Endothelial cell of umbilical vein (primary cell): ENCODE results near the gene CLSTN2. TPM values are rescaled to one million over a fixed set of nuclear protein-coding genes. Genes with fewer than 3 reads are reported as not detected.

ENCODE experiments used
- BruUV-seq: library from RNA; stranded (reverse); fragments of 400-500 nt; replicated peaks from 2 replicates; lab custom pipeline; 2021; lab: Mats Ljungman, UMichigan
- CTCF ChIA-PET: fragments of 300-600, 350-600 bp; sonication (Branson Sonifier 250); formaldehyde crosslinking; loops from one replicate; lab custom pipeline; 2021; ENCODE audit warnings: antibody characterized with exemption, inconsistent platforms; lab: Charles Lee
- POLR2A ChIA-PET: fragments of 300-600, 350-600 bp; sonication (Branson Sonifier 250); formaldehyde crosslinking; loops from one replicate; lab custom pipeline; 2021; ENCODE audit warnings: antibody characterized with exemption, inconsistent platforms; lab: Charles Lee
- DNase-seq: peaks from one replicate; pipeline ENCODE4 v3.0.0-alpha.2; 2011; ENCODE audit warnings: low read depth, low spot score
- FAIRE-seq: peaks from 2 replicates; lab custom pipeline; 2011; peaks lifted over from hg19 to GRCh38; lab: Jason Lieb, UNC
- H2AFZ ChIP-seq: 2 replicates; pipeline ENCODE4 v1.6.0; 2012; ENCODE audit warnings: low read depth, low read length, control low read depth, inconsistent platforms
- H3K27ac ChIP-seq: 2 replicates; pipeline ENCODE4 v1.5.1; 2011; ENCODE audit warnings: low read depth, mild to moderate bottlenecking, control low read depth, low read length, moderate library complexity; ENCODE audit not compliant: insufficient read depth
- H3K27me3 ChIP-seq, 2 experiments: 2 replicates each; pipeline versions ENCODE4 v1.6.0 to v1.6.1; 2011; ENCODE audit warnings: low read length in 2 of 2, mixed read lengths in 1 of 2; ENCODE audit not compliant: control insufficient read depth in 2 of 2, insufficient read depth in 2 of 2
- H3K36me3 ChIP-seq, 2 experiments: 2 replicates in 1 of 2; 3 replicates in 1 of 2; pipeline ENCODE4 v1.5.1; 2011; ENCODE audit warnings: low read length in 2 of 2, mild to moderate bottlenecking in 1 of 2, moderate library complexity in 1 of 2; ENCODE audit not compliant: control insufficient read depth in 2 of 2, insufficient read depth in 2 of 2; ENCODE audit errors: extremely low read depth in 1 of 2
- H3K4me1 ChIP-seq: 3 replicates; pipeline ENCODE4 v1.5.1; 2011; ENCODE audit warnings: mild to moderate bottlenecking, low read length; ENCODE audit not compliant: control insufficient read depth, insufficient read depth; ENCODE audit errors: extremely low read depth
- H3K4me2 ChIP-seq: 2 replicates; pipeline ENCODE4 v1.6.1; 2011; ENCODE audit warnings: low read length, control low read depth, mixed read lengths; ENCODE audit not compliant: insufficient read depth
- H3K4me3 ChIP-seq, 3 experiments: fragments of 200-600 bp in 1 of 3; sonication (generic), shearing (Covaris generic) in 1 of 3; replicated peaks in 1 of 3; 2 replicates each; pipeline ENCODE4 v1.5.1; 2011 to 2016; ENCODE audit warnings: control low read depth in 3 of 3, low read length in 3 of 3, mild to moderate bottlenecking in 2 of 3, inconsistent platforms in 1 of 3, low read depth in 1 of 3, moderate library complexity in 1 of 3; ENCODE audit not compliant: insufficient read depth in 1 of 3
- H3K79me2 ChIP-seq: 2 replicates; pipeline ENCODE4 v1.6.0; 2012; ENCODE audit warnings: low read length, inconsistent platforms; ENCODE audit not compliant: control insufficient read depth, insufficient read depth
- H3K9ac ChIP-seq: replicated peaks from 2 replicates; pipeline ENCODE3; 2011; ENCODE audit warnings: low read length, control low read depth; ENCODE audit not compliant: insufficient read depth; ENCODE audit errors: extremely low read depth
- H3K9me1 ChIP-seq: replicated peaks from 3 replicates; pipeline ENCODE4 v1.6.0; 2011; ENCODE audit warnings: mild to moderate bottlenecking, low read length; ENCODE audit not compliant: control insufficient read depth, insufficient read depth; ENCODE audit errors: extremely low read depth
- H3K9me3 ChIP-seq: replicated peaks from 2 replicates; pipeline ENCODE4 v1.5.1; 2012; ENCODE audit warnings: low read length, inconsistent platforms; ENCODE audit not compliant: control insufficient read depth, insufficient read depth
- H4K20me1 ChIP-seq: replicated peaks from 2 replicates; pipeline ENCODE3; 2011; ENCODE audit warnings: mild to moderate bottlenecking, low read length; ENCODE audit not compliant: control insufficient read depth, insufficient read depth; ENCODE audit errors: extremely low read depth
- CTCF ChIP-seq, 2 donors: IDR thresholded peaks; 1 replicate in 1 of 2; 2 replicates in 1 of 2; pipeline ENCODE4 v1.5.1; 2011; ENCODE audit warnings: low read length in 2 of 2, mild to moderate bottlenecking in 2 of 2, moderate library complexity in 2 of 2, control low read depth in 1 of 2, inconsistent platforms in 1 of 2, low read depth in 1 of 2; ENCODE audit not compliant: insufficient read depth in 1 of 2; ENCODE audit errors: extremely low read depth in 1 of 2
- EZH2 ChIP-seq: IDR thresholded peaks from 2 replicates; pipeline ENCODE4 v1.6.1; 2012; ENCODE audit warnings: borderline replicate concordance, low read depth, mild to moderate bottlenecking, moderate library complexity, low read length, inconsistent platforms; ENCODE audit not compliant: severe bottlenecking
- FOS ChIP-seq: IDR thresholded peaks from 2 replicates; pipeline ENCODE4 v1.6.1; 2011; ENCODE audit warnings: mild to moderate bottlenecking, low read length, moderate library complexity, borderline replicate concordance; ENCODE audit not compliant: insufficient read depth
- GATA2 ChIP-seq: IDR thresholded peaks from 2 replicates; pipeline ENCODE4 v1.7.0; 2011; ENCODE audit warnings: low read depth, mild to moderate bottlenecking, moderate library complexity, mixed read lengths, low read length; ENCODE audit not compliant: insufficient read length, insufficient read depth
- JUN ChIP-seq: IDR thresholded peaks from 2 replicates; pipeline ENCODE4 v1.6.1; 2011; ENCODE audit warnings: borderline replicate concordance, low read depth; ENCODE audit not compliant: insufficient read length, insufficient read depth
- MAX ChIP-seq: IDR thresholded peaks from 2 replicates; pipeline ENCODE4 v1.6.1; 2011; ENCODE audit not compliant: insufficient read depth, insufficient read length
- MYC ChIP-seq: IDR thresholded peaks from one replicate; pipeline ENCODE4 v1.6.1; 2011; ENCODE audit warnings: mild to moderate bottlenecking, low read depth, low read length
- POLR2A ChIP-seq: IDR thresholded peaks from 2 replicates; pipeline ENCODE4 v1.6.1; 2012; ENCODE audit warnings: low read depth, mild to moderate bottlenecking, control low read depth, low read length
- POLR2AphosphoS5 ChIP-seq: IDR thresholded peaks from 2 replicates; pipeline ENCODE4 v1.6.1; 2012; ENCODE audit warnings: low read depth, mild to moderate bottlenecking, control low read depth, low read length, moderate library complexity; ENCODE audit not compliant: insufficient read depth
- dilution Hi-C: fragments of 300-500 bp; cut with MboI; formaldehyde crosslinking; loops from one replicate; pipeline ENCODE4 v1.15.0; 2019; ENCODE audit warnings: low sequenced_read_pairs; ENCODE audit not compliant: extremely low pct_ligation_motif_present
- intact Hi-C: fragments of 100-400 bp; cut with micrococcal nuclease; formaldehyde crosslinking; loops from one replicate; pipeline ENCODE4 v1.10.0; 2022
- polyA plus RNA-seq, 4 experiments: library from polyadenylated mRNA; depleted of rRNA in 3 of 4; stranded (reverse) in 3 of 4; unstranded in 1 of 4; fragments of >200 nt; gene quantifications; 2 replicates each; pipeline versions ENCODE4 v1.2.1 to v1.2.3, GENCODE V29; 2011 to 2012; ENCODE audit warnings: missing spikeins in 1 of 4
- total RNA-seq: library from RNA; stranded (reverse); gene quantifications from 2 replicates; pipeline ENCODE4 v1.2.3, GENCODE V29; 2021

Gene CLSTN2
- total and polyA plus RNA-seq, 2 donors (not counting 3 experiments of a cell fraction or from before 2014, with no cell fraction given), result 0.26 to 0.38 TPM

GRCh38 chr3:140061211-140061610 lies 126.2 kb downstream of the CLSTN2 start:
- TF ChIP-seq GATA2 (no peak), FOS (no peak), POLR2AphosphoS5 (no peak), JUN (no peak), MYC (no peak), MAX (no peak), EZH2 (no peak), CTCF (IDR thresholded peaks at IDR 0.05; ENCODE audit: extremely low read depth in 1 of 2, insufficient read depth in 1 of 2, low read depth in 1 of 2, low read length in 2 of 2) (no peak), POLR2A (no peak)
- Histone ChIP-seq H3K4me1 (no peaks in the 10 kb centered on the region), H3K9me1 (no peaks in the 10 kb centered on the region), H3K4me2 (no peak overlapping the region), H3K9ac (no peak overlapping the region), H4K20me1 (no peaks in the 10 kb centered on the region), H3K27ac (no peak overlapping the region), H3K79me2 (no peaks in the 10 kb centered on the region), H3K36me3 (no peaks in the 10 kb centered on the region), H3K4me3 (no peak overlapping the region), H3K9me3 (peaks cover 2% of the 10 kb centered on the region), H2AFZ (no peak overlapping the region), H3K27me3 (no peaks in the 10 kb centered on the region)
- FAIRE-seq, result no peak
- ChIA-PET POLR2A (no interaction called here), CTCF (no interaction called here)
- intact Hi-C loops (no loop called here), dilution Hi-C loops (no loop called here)
- no peak for DNase-seq
- BruUV-seq, result no TSS peak
